NT2/D1 (cell line): ENCODE data around the gene ADARB2.

Source experiments
- DNase-seq: peaks from one replicate; pipeline ENCODE4 v3.0.0-alpha.2; 2011; ENCODE audit warnings: low read depth, low spot score
- H3K27me3 ChIP-seq: 2 replicates; pipeline ENCODE4 v1.6.0; 2011; ENCODE audit warnings: mild to moderate bottlenecking; ENCODE audit not compliant: insufficient read length, insufficient read depth
- H3K36me3 ChIP-seq: 2 replicates; pipeline ENCODE4 v1.6.1; 2011; ENCODE audit warnings: mild to moderate bottlenecking, low read length, mixed read lengths; ENCODE audit not compliant: insufficient read depth, insufficient read length
- H3K4me1 ChIP-seq: 2 replicates; pipeline ENCODE4 v1.5.1; 2011; ENCODE audit not compliant: insufficient read depth, insufficient read length
- H3K4me3 ChIP-seq: 2 replicates; pipeline ENCODE4 v1.5.1; 2011; ENCODE audit warnings: low read depth; ENCODE audit not compliant: insufficient read length
- H3K9ac ChIP-seq: 2 replicates; pipeline ENCODE4 v1.6.0; 2011; ENCODE audit warnings: low read depth; ENCODE audit not compliant: insufficient read length
- H3K9me3 ChIP-seq: 2 replicates; pipeline ENCODE4 v1.5.1; 2011; ENCODE audit warnings: mild to moderate bottlenecking, low read length; ENCODE audit not compliant: insufficient read depth
- SUZ12 ChIP-seq: IDR thresholded peaks from 2 replicates; pipeline ENCODE4 v1.6.1; 2011; ENCODE audit not compliant: insufficient read length, insufficient read depth; ENCODE audit errors: extremely low read depth
- YY1 ChIP-seq: IDR thresholded peaks from 2 replicates; pipeline ENCODE4 v1.6.1; 2011; ENCODE audit not compliant: insufficient read length, insufficient read depth
- ZNF274 ChIP-seq: IDR thresholded peaks from 2 replicates; pipeline ENCODE4 v1.6.1; 2011; ENCODE audit warnings: mild to moderate bottlenecking, low read depth, low read length

Gene ADARB2

DNA sequence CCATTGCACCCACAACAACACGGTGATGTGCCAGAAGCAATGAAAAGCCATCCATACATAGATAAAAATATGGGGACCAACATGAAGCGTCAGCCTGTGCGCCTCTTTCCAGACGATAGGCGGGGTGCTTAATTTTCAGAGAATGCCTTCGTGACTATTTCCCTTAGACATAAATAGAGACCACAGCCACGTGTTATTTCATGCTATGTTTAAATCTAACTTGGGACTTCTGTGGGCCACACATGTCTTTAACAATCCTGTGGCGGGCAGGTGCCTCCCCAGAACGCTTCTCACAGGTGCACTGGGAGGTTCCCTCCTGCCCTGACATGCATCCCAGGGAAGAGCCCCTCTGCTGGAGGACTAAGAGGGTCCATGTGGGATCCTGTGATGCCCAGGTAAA is 259.7 kb downstream of the ADARB2 start:
- Histone ChIP-seq H3K36me3 (no peaks in the 10 kb centered on the region), H3K9ac (no peak overlapping the region), H3K4me1 (peaks cover 10% of the 10 kb centered on the region), H3K27me3 (no peaks in the 10 kb centered on the region), H3K9me3 (no peaks in the 10 kb centered on the region; the same call in 1 of the 2 replicates), H3K4me3 (no peak overlapping the region)
- no peak for TF ChIP-seq SUZ12
- TF ChIP-seq ZNF274, result no peak
- DNase-seq, result no peak

DNA sequence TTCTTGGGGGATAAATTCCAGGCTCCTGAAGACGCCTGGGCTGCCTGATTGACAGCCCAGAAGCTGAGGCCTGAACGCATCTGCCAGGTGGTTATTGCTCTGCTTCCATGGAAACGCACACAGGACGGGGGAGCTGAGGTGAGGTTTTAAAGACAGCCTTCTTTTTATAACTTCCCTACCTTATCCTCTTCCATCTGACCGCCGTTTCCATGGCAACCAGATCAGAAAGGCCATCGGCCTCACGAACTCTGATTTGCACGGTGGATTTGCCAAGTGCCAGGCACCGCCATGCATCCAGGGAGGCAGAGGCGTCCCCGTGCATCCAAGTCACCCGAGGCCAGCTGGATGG is 260.9 kb downstream of the ADARB2 start:
- DNase-seq, result no peak
- Histone ChIP-seq H3K36me3 (no peaks in the 10 kb centered on the region), H3K9ac (no peak overlapping the region), H3K27me3 (no peaks in the 10 kb centered on the region), H3K4me3 (no peak overlapping the region), H3K9me3 (no peaks in the 10 kb centered on the region; the same call in 1 of the 2 replicates), H3K4me1 (peaks cover 10% of the 10 kb centered on the region)
- TF ChIP-seq ZNF274 (no peak), YY1 (no peak), SUZ12 (no peak)

DNA sequence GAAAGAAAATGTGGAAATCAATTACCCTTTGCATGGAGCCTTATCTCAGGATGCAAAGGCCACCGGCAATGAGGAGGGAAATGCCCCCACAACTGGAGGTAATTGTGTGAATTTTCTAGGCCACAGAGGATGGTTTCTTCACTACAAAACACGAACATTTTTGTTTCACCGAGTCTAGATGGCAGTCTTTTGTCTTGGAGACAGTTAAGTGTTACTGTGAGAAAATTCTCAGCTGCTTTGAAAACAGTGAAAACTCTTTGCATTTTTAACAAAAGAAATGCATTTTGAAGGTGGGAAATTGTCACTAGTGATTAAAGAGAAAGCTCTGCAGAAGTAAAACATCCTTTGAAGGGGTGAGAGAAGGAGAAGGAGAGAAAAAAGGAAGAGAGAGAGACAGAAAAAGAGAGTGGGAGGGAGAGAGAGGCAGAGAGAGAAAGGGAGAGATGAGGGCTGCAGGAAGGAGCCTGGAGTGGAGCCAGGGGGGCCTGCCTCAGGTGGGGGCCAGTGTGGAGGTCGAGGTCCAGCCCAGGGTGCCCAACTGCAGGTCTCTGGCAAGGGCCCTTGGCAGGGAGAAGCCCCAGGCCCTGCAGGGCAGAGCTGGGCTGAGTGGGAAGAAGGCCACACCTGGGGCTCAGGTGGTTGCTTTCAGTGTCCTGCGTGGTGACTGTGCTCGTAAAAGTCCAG is 261.4 kb downstream of the ADARB2 start:
- H3K4me1 ChIP-seq, result peaks cover 10% of the 10 kb centered on the region
- DNase-seq, result no peak
- TF ChIP-seq ZNF274 (no peak), YY1 (no peak), SUZ12 (no peak)
- no peaks in the 10 kb centered on the region; the same call in 1 of the 2 replicates for H3K9me3 ChIP-seq
- no peaks in the 10 kb centered on the region for H3K36me3 ChIP-seq
- no peaks in the 10 kb centered on the region for H3K27me3 ChIP-seq
- no peak overlapping the region for H3K4me3 ChIP-seq
- H3K9ac ChIP-seq, result no peak overlapping the region

DNA sequence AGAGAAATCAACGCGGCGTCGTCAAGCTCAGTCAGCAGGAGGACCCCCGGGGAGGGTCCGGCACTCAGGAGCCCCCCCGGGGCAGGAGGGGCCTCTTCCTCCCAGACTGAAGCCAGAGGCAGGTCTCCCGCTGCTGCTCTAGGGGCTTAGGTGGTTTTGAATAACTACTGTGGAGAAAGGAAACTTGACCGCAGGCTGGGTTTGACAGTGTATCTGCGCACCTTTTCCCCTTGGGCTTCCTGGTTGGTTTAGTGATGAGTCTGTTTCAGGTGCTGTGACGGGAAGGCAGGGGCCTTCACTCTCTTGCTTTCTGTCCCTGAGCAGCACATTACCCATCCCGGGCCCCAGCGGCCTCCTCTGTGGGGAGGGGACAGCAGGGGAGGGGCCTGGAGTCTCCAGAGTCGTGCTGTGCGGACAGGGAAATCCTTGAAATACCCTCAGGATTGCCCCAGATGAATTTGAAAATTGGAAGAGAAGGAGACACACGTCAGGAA is 262.2 kb downstream of the ADARB2 start:
- DNase-seq, result no peak
- Histone ChIP-seq H3K9ac (no peak overlapping the region), H3K4me1 (peaks cover 10% of the 10 kb centered on the region)

DNA sequence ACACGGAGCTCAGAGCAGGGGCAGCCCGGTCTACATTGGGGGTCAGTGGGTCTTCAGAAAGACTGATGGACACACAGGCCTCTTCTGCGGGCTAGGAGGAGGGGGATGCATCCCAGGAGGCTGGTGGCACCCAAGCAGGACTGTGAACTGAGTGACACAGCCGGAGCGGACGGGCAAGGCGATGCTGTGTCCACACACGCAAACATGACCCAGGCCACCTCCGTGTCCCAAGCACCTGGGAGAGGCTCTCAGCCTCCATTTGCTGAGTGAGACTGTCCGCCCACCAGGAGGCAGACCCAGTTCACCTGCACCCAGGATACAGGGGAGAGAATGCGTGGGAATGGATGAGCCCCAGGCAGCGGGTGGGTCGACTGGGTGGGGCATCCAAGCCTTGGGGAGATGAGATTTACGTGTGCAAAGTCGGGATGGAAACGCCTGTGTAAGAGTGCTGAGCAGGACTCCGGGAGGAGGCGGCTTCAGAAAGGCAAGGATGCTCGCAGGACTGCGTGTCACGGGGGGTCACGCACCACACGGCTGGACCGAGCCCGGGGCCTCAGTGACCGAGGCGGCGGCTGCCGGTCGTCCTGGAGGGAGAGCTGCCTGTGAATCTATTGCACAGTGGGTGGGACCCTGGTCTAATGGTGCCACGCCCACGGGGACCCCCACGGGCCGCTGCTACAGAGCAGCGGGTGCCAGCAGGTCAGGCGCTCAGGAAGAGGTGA is 262.8 kb downstream of the ADARB2 start:
- TF ChIP-seq SUZ12 (no peak), YY1 (no peak), ZNF274 (no peak)
- Histone ChIP-seq H3K9ac (no peak overlapping the region), H3K27me3 (no peaks in the 10 kb centered on the region), H3K36me3 (no peaks in the 10 kb centered on the region), H3K4me1 (peaks cover 10% of the 10 kb centered on the region), H3K4me3 (no peak overlapping the region), H3K9me3 (no peaks in the 10 kb centered on the region; the same call in 1 of the 2 replicates)
- DNase-seq, result no peak

More for the DNA sequence above, 262.2 kb downstream of the ADARB2 start:
- Histone ChIP-seq H3K27me3 (no peaks in the 10 kb centered on the region), H3K36me3 (no peaks in the 10 kb centered on the region), H3K4me3 (no peak overlapping the region), H3K9me3 (no peaks in the 10 kb centered on the region; the same call in 1 of the 2 replicates)
- TF ChIP-seq SUZ12, result no peak
- no peak for TF ChIP-seq ZNF274
- TF ChIP-seq YY1, result no peak

DNA sequence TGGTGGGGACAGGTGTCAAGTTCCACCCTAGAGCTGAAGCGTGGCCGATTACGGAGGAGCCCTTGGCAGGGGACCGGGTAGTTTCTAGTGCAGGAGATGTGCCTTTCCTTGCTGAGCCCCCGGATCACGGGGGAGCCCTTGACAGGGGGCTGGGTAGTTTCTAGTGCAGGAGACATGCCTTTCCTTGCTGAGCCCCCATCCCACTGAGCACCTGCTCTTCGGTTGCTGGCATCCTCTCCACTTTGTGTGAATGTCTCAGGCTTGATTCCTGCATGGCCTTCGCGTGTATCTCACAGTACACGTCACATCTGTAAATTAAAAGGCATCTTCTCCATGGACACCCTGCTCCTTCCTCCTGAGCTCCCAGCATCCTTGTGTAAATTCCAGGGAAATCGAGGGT is 263.5 kb downstream of the ADARB2 start:
- H3K9ac ChIP-seq, result no peak overlapping the region
- no peaks in the 10 kb centered on the region for H3K36me3 ChIP-seq
- TF ChIP-seq SUZ12, result no peak
- TF ChIP-seq ZNF274, result no peak
- no peak for TF ChIP-seq YY1
- no peak for DNase-seq
- H3K27me3 ChIP-seq, result no peaks in the 10 kb centered on the region
- peaks cover 10% of the 10 kb centered on the region for H3K4me1 ChIP-seq
- no peak overlapping the region for H3K4me3 ChIP-seq
- no peaks in the 10 kb centered on the region; the same call in 1 of the 2 replicates for H3K9me3 ChIP-seq

DNA sequence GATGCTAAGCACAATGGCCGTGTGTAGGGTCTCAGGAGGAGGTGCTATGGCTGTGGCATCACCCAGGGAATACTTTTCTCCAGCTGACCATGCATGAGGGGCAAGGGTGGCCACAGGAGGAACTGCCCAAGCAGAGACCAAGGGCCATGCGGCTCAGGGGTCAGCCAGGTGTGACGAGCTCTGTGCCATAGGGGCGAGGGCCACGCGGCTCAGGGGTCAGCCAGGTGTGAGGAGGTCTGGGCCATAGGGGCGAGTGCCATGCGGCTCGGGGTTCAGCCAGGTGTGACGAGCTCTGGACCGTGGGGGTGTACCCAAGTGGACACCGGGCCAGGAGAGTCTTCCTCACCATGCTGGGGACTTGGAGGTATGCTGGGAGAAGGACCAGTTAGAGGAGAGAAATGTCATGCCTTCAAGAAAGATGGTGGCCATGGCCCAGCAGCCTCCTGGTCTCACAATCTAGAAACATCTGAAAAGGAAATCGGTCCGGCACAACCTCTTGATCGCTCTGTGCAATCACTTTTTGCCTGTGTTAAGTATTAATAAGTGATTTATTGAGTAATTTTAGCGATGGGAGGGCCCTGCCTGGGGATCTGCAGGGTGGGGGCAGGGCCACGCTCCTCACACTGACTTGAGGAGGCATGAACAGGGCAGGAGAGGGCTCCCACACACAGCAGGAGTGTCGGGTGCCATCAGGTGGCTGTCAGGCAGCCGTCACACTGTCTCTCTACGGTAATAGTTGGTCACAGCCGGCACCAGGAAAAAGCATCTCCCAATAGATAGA is 265.0 kb downstream of the ADARB2 start:
- H3K4me3 ChIP-seq, result no peak overlapping the region
- TF ChIP-seq SUZ12 (no peak), ZNF274 (no peak), YY1 (no peak)
- H3K27me3 ChIP-seq, result no peaks in the 10 kb centered on the region

More for the DNA sequence above, 265.0 kb downstream of the ADARB2 start:
- H3K9ac ChIP-seq, result no peak overlapping the region
- H3K4me1 ChIP-seq, result peaks cover 11% of the 10 kb centered on the region
- DNase-seq, result no peak
- no peaks in the 10 kb centered on the region for H3K36me3 ChIP-seq
- no peaks in the 10 kb centered on the region for H3K9me3 ChIP-seq
